HEK293 (cell line): ENCODE measurements around the gene INPP1.

Experiments used
- CTCF ChIA-PET: fragments of 350-600 bp; formaldehyde crosslinking; extraction: SDS; loops from one replicate; lab custom pipeline; 2021; ENCODE audit warnings: antibody characterized with exemption; lab: Yijun Ruan, JAX
- POLR2A ChIA-PET: fragments of 300-600 bp; formaldehyde crosslinking; extraction: SDS; loops from one replicate; lab custom pipeline; 2020; ENCODE audit warnings: antibody characterized with exemption, inconsistent platforms; lab: Yijun Ruan, JAX
- H3K27ac ChIP-seq: fragments of 200-500 bp; sonication (Bioruptor generic); 2 replicates; pipeline ENCODE4 v1.5.1; 2014; ENCODE audit warnings: low read depth, low read length, control low read depth, inconsistent platforms; ENCODE audit errors: extremely low read depth
- H3K36me3 ChIP-seq, 2 experiments: fragments of 200-500 bp in 1 of 2; sonication (Bioruptor generic) in 1 of 2; 1 replicate in 1 of 2; 2 replicates in 1 of 2; pipeline ENCODE4 v1.5.1; 2014 to 2017; ENCODE audit warnings: inconsistent platforms in 2 of 2, low read length in 2 of 2; ENCODE audit not compliant: control insufficient read depth in 2 of 2, insufficient read depth in 1 of 2
- H3K4me1 ChIP-seq: fragments of 200-500 bp; sonication (Bioruptor generic); 2 replicates; pipeline ENCODE4 v1.5.1; 2014; ENCODE audit warnings: mild to moderate bottlenecking, low read length, inconsistent platforms; ENCODE audit not compliant: control insufficient read depth, insufficient read depth
- H3K4me3 ChIP-seq: 2 replicates; pipeline ENCODE4 v1.5.1; 2011; ENCODE audit warnings: low read depth, mild to moderate bottlenecking, control low read depth, low read length, moderate library complexity
- H3K9me3 ChIP-seq: fragments of 200-500 bp; sonication (Bioruptor generic); 2 replicates; pipeline ENCODE4 v1.5.1; 2014; ENCODE audit warnings: low read depth, low read length, inconsistent platforms; ENCODE audit not compliant: control insufficient read depth, insufficient read depth
- GFI1B ChIP-seq: fragments of 450-650 bp; formaldehyde crosslinking; IDR thresholded peaks from 2 replicates; pipeline ENCODE4 v1.5.1; 2016; ENCODE audit warnings: missing biosample characterization, missing genetic modification characterization
- MEIS1 ChIP-seq: sonication (generic); formaldehyde crosslinking; IDR thresholded peaks from 2 replicates; pipeline ENCODE4 v1.8.1; 2022; ENCODE audit warnings: missing genetic modification reagents, mild to moderate bottlenecking, borderline replicate concordance
- RBAK ChIP-seq: fragments of 450-650 bp; formaldehyde crosslinking; IDR thresholded peaks from 2 replicates; pipeline ENCODE4 v1.5.1; 2016; ENCODE audit warnings: missing biosample characterization, missing genetic modification characterization
- ZBTB10 ChIP-seq: fragments of 450-650 bp; formaldehyde crosslinking; IDR thresholded peaks from 2 replicates; pipeline ENCODE4 v1.5.1; 2016; ENCODE audit warnings: missing biosample characterization, missing genetic modification characterization
- ZNF19 ChIP-seq: fragments of 450-650 bp; formaldehyde crosslinking; IDR thresholded peaks from 2 replicates; pipeline ENCODE4; 2016; ENCODE audit warnings: missing biosample characterization, missing genetic modification characterization, low read depth
- ZNF280D ChIP-seq: fragments of 450-650 bp; formaldehyde crosslinking; IDR thresholded peaks from 2 replicates; pipeline ENCODE4 v1.5.1; 2016; ENCODE audit warnings: missing biosample characterization, missing genetic modification characterization
- ZNF324 ChIP-seq: fragments of 450-650 bp; formaldehyde crosslinking; IDR thresholded peaks from 2 replicates; pipeline ENCODE4 v1.5.1; 2016; ENCODE audit warnings: missing biosample characterization, missing genetic modification characterization
- ZNF335 ChIP-seq: fragments of 450-650 bp; formaldehyde crosslinking; conservative IDR thresholded peaks from 2 replicates; pipeline ENCODE4 v1.5.1; 2016; ENCODE audit warnings: missing biosample characterization, missing genetic modification characterization
- ZNF558 ChIP-seq: fragments of 450-650 bp; formaldehyde crosslinking; IDR thresholded peaks from 2 replicates; pipeline ENCODE4 v1.5.1; 2016; ENCODE audit warnings: missing biosample characterization, missing genetic modification characterization
- ZNF610 ChIP-seq: fragments of 450-650 bp; formaldehyde crosslinking; IDR thresholded peaks from 2 replicates; pipeline ENCODE4 v1.5.1; 2016; ENCODE audit warnings: missing biosample characterization, missing genetic modification characterization, borderline replicate concordance
- ZNF629 ChIP-seq: fragments of 450-650 bp; formaldehyde crosslinking; IDR thresholded peaks from 2 replicates; pipeline ENCODE4 v1.5.1; 2017; ENCODE audit warnings: missing biosample characterization, missing genetic modification characterization
- ZNF76 ChIP-seq: fragments of 450-650 bp; formaldehyde crosslinking; IDR thresholded peaks from 2 replicates; pipeline ENCODE4; 2016; ENCODE audit warnings: low read depth, missing biosample characterization, missing genetic modification characterization, borderline replicate concordance
- ZNF768 ChIP-seq: fragments of 450-650 bp; formaldehyde crosslinking; IDR thresholded peaks from 2 replicates; pipeline ENCODE4 v1.5.1; 2018; ENCODE audit warnings: missing biosample characterization, mild to moderate bottlenecking, missing genetic modification characterization
- TF ChIP-seq, protein P1 (sequence below): fragments of 450-650 bp; IDR thresholded peaks from 2 replicates; pipeline ENCODE4 v1.5.1; 2018; ENCODE audit warnings: missing biosample characterization, mild to moderate bottlenecking, missing genetic modification characterization

Gene INPP1

DNA sequence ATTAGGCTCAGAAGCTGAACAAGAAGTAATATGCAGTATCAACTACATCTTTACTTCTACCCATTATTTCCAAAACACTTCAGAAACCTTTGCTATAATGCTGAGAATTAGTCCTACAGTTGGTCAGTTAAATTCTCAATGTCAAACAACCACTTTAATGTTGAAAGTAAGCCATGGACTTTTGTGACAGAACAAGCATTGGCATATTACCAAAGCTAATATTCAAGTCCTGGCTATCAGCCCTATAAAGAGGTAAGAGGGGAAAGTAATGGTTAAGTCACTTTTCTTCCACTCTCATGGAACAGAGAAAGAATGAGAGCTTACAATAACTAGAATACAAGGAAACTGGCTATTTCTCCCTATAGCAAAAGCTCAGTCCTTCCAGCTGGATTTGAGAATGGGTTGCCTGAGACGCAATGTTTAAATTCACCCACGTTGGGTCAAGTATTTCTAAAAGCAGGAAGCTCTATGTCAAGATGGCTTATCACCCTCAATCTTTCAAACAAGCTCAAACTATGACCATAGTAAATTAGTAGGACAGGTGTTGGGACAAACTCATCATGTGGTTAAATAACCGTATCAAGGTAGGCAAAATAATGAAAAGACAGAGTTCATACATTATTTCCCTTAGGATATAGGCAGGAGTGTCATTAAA, 33.3 kb downstream of the INPP1 start (continued):
- TF ChIP-seq ZBTB10 = no peak
- TF ChIP-seq ZNF629 (tag by site-specific recombination) = no peak
- TF ChIP-seq ZNF280D (tag by site-specific recombination) = no peak
- TF ChIP-seq ZNF558 (tag by site-specific recombination) = no peak
- no peak for TF ChIP-seq ZNF19
- no peak for TF ChIP-seq ZNF610 (tag by site-specific recombination)
- TF ChIP-seq MEIS1 (CRISPR knock-in tag) = no peak

GRCh38 chr2:190378880-190379237, 35.5 kb downstream of the INPP1 start:
- H3K4me3 ChIP-seq = no peak overlapping the region
- TF ChIP-seq ZNF768 (tag by site-specific recombination) = no peak
- TF ChIP-seq, all 188 proteins: peak for 0
- CTCF ChIA-PET = no interaction called here
- POLR2A ChIA-PET = no interaction called here
- no peak overlapping the region for H3K27ac ChIP-seq
- no peaks in the 10 kb centered on the region for H3K36me3 ChIP-seq
- H3K9me3 ChIP-seq = no peaks in the 10 kb centered on the region
- no peaks in the 10 kb centered on the region for H3K4me1 ChIP-seq

DNA sequence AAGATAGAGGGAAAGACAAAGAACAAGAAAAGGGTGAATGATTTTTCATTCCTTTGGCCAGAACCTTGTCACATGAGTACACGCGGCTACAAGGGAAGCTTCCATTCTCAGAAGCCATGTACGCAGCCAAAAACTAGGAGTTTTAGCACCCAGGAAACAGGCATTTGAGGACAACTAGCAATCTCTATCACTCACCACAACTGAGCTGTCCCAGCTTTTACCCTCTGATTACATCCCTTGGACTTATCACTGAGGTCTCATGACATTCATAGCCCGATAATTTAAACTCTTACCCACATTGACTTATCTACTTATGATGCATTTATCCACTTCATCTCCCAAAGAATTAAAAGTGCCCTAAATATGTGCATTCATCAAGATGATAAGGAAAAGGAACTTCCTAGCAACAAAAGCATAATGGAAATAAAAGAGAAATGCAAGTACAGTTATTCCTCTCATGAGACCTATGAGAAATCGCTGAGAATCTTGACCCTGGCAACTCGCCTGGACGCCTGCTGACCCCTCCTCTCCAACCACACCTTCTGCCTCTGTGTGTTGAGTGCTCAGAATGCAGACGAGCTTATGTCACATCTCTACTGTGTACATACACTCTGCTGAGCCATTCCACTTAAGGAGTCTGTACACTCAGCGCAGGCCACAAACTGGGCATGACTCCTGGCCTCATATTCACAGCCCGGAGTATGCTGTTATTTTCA, 36.0 kb downstream of the INPP1 start:
- Histone ChIP-seq H3K36me3 (no peaks in the 10 kb centered on the region), H3K27ac (no peak overlapping the region), H3K4me1 (no peaks in the 10 kb centered on the region), H3K9me3 (no peaks in the 10 kb centered on the region)
- POLR2A ChIA-PET = no interaction called here
- TF ChIP-seq ZNF335 (tag by site-specific recombination) (0 out of 2 replicates have a peak, but pooled peaks have one; percentile 18), GFI1B (tag by site-specific recombination) (no peak)
- TF ChIP-seq, all 188 proteins: peak for 1
- CTCF ChIA-PET = interaction anchor here (0.5 to 0.7 kb wide), 3 partner anchors 131 to 505 kb away, joined by 3 to 4 read pairs (median 3); no protein-coding TSS in a partner anchor
- no peak overlapping the region for H3K4me3 ChIP-seq

- CTCF ChIA-PET = interaction anchor here (0.8 to 1.0 kb wide), 2 partner anchors 13 to 130 kb away, joined by 3 to 4 read pairs; no protein-coding TSS in a partner anchor
- no peak for TF ChIP-seq ZNF76 (tag by site-specific recombination)
- TF ChIP-seq ZNF324 (tag by site-specific recombination) = no peak
- no peak for TF ChIP-seq RBAK (tag by site-specific recombination)
- TF ChIP-seq ZNF335 (tag by site-specific recombination) = no peak
- TF ChIP-seq, protein P1, sequence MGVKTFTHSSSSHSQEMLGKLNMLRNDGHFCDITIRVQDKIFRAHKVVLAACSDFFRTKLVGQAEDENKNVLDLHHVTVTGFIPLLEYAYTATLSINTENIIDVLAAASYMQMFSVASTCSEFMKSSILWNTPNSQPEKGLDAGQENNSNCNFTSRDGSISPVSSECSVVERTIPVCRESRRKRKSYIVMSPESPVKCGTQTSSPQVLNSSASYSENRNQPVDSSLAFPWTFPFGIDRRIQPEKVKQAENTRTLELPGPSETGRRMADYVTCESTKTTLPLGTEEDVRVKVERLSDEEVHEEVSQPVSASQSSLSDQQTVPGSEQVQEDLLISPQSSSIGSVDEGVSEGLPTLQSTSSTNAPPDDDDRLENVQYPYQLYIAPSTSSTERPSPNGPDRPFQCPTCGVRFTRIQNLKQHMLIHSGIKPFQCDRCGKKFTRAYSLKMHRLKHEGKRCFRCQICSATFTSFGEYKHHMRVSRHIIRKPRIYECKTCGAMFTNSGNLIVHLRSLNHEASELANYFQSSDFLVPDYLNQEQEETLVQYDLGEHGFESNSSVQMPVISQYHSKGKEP (tag by site-specific recombination) = no peak
- no peak overlapping the region for H3K27ac ChIP-seq
- no peaks in the 10 kb centered on the region for H3K9me3 ChIP-seq
- no peaks in the 10 kb centered on the region for H3K4me1 ChIP-seq
- no peaks in the 10 kb centered on the region for H3K36me3 ChIP-seq
- POLR2A ChIA-PET = interaction anchor here (0.6 kb wide), 1 partner anchor 302 kb away, joined by 4 read pairs; no protein-coding TSS in a partner anchor
- H3K4me3 ChIP-seq = no peak overlapping the region
These were observed 37.6 kb downstream of the INPP1 start for GRCh38 chr2:190380962-190381412.
